ENCODE data around the gene EYS.

- TF ChIP-seq SMARCA5 (IDR thresholded peaks at IDR 0.05) (no peak), BHLHE40 (IDR thresholded peaks at IDR 0.05; ENCODE audit: low read length) (no peak), ATF3 (IDR thresholded peaks at IDR 0.05) (no peak), ATF3 (CRISPR knock-in tag; conservative IDR thresholded peaks at IDR 0.05) (no peak), SMC3 (conservative IDR thresholded peaks at IDR 0.05; ENCODE audit: insufficient read depth, low read depth, low read length) (no peak), ZNF318 (IDR thresholded peaks at IDR 0.05; ENCODE audit: borderline replicate concordance in 1 of 2, low read depth in 1 of 2) (no peak), CTCF (IDR thresholded peaks at IDR 0.05 in 2 of 3, conservative IDR thresholded peaks at IDR 0.05 in 1 of 3; ENCODE audit: insufficient read depth in 2 of 3, low read depth in 1 of 3, low read length in 3 of 3) (no peak), NFE2 (IDR thresholded peaks at IDR 0.05; ENCODE audit: low read depth) (no peak), ETV6 (IDR thresholded peaks at IDR 0.05; ENCODE audit: borderline replicate concordance in 1 of 2, low read depth in 2 of 2, low read length in 1 of 2) (no peak), ETV6 (CRISPR knock-in tag; IDR thresholded peaks at IDR 0.05; ENCODE audit: borderline replicate concordance) (no peak), E2F5 (CRISPR knock-in tag; IDR thresholded peaks at IDR 0.05) (no peak), SETDB1 (IDR thresholded peaks at IDR 0.05; ENCODE audit: low read length) (no peak), POLR2A (conservative IDR thresholded peaks at IDR 0.05) (no peak), RNF2 (IDR thresholded peaks at IDR 0.05) (no peak), BCOR (IDR thresholded peaks at IDR 0.05) (no peak)
Observed at GRCh38 chr6:64861039-64861651, 845.9 kb downstream of the EYS start.
